ENCODE data around the gene RNF227. TPM values are rescaled to one million over a fixed set of nuclear protein-coding genes. Genes with fewer than 3 reads are reported as not detected.

RNF227 gene
- total RNA-seq, 1 donor = 2.8 TPM

DNA sequence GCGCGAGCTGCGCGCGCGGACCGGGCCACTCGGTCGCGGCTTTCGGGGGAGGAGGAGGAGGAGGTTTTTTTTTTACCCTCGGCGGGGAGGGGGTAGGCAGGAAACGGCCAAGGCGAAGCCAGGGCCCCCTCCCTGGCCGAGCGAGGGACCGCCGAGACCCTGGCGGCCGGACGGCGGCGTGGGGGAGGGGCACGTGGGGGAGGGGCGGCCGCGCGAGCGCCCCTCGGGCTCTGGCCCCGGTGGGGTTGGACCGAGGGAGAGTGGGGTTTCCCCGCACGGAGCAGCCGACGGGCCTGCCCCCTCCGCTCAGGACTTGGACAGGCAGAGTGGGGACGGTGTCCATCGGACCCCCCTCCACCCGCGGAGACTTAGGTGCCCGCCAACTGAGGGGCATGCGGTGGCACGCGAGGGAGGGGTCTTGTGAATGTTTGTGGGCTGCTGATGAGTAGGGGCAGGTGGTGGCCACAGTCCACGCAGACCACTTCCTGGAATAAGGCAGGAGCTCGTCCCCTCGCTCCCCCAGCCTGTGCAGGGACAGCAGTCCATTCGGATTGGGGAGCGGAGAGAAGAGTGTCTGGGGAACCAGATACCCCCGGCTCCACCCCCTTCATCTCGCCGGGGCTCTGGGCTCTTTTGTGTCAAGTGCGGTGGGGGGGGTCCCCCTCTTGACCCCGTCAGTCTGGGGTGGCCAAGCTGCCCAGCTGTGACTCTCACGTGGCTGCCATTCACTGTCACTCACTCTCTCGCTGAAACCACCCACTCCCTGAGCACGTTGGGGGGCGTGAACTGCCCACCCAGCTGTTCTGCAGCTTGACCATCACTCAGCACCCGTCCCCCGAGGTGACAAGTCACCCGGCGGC lies 30.5 kb downstream of the RNF227 start:
- DNase-seq (ENCODE audit: low read depth) = peak; percentile 18
- peak overlapping the region; percentile 82 for H3K4me3 ChIP-seq (ENCODE audit: low read depth, low read length)
- TF ChIP-seq, protein P1, sequence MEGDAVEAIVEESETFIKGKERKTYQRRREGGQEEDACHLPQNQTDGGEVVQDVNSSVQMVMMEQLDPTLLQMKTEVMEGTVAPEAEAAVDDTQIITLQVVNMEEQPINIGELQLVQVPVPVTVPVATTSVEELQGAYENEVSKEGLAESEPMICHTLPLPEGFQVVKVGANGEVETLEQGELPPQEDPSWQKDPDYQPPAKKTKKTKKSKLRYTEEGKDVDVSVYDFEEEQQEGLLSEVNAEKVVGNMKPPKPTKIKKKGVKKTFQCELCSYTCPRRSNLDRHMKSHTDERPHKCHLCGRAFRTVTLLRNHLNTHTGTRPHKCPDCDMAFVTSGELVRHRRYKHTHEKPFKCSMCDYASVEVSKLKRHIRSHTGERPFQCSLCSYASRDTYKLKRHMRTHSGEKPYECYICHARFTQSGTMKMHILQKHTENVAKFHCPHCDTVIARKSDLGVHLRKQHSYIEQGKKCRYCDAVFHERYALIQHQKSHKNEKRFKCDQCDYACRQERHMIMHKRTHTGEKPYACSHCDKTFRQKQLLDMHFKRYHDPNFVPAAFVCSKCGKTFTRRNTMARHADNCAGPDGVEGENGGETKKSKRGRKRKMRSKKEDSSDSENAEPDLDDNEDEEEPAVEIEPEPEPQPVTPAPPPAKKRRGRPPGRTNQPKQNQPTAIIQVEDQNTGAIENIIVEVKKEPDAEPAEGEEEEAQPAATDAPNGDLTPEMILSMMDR (IDR thresholded peaks at IDR 0.05; ENCODE audit: insufficient read depth, low read length) = no peak

DNA sequence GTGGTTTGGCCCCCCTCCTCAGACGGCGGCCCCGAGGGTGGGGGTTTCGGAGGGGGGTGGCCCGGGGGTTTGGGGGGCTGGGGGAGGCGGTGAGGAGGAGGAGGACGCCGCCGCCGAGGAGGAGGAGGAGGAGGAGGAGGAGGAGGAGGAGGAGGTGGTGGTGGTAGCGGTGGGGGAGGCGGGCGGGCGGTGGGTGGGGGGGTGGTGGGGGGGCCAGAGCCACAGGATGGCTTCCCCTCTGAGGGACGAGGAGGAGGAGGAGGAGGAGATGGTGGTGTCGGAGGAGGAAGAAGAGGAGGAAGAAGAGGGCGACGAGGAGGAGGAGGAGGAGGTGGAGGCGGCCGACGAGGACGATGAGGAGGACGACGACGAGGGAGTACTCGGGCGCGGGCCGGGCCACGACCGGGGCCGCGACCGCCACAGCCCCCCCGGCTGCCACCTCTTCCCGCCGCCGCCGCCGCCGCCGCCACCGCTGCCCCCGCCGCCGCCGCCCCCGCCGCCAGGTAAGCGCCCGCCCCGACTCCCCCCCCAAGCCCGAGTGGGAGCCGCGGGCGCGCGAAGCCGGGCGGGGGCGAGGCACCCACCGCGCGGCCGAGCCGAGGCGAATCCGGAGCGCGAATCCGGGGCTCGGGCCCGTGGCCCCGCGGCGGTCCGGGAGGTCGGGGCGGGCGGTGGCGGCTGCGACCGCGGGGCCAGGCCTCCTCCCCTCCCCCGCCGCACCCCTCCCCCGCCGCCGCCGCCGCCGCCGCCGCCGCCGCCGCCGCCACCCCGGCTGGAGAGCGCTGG lies 31.3 kb downstream of the RNF227 start:
- TF ChIP-seq, protein P1 (IDR thresholded peaks at IDR 0.05; ENCODE audit: insufficient read depth, low read length) = no peak
- DNase-seq (ENCODE audit: low read depth) = no peak
- H3K4me3 ChIP-seq (ENCODE audit: low read depth, low read length) = peak overlapping the region; percentile 82

DNA sequence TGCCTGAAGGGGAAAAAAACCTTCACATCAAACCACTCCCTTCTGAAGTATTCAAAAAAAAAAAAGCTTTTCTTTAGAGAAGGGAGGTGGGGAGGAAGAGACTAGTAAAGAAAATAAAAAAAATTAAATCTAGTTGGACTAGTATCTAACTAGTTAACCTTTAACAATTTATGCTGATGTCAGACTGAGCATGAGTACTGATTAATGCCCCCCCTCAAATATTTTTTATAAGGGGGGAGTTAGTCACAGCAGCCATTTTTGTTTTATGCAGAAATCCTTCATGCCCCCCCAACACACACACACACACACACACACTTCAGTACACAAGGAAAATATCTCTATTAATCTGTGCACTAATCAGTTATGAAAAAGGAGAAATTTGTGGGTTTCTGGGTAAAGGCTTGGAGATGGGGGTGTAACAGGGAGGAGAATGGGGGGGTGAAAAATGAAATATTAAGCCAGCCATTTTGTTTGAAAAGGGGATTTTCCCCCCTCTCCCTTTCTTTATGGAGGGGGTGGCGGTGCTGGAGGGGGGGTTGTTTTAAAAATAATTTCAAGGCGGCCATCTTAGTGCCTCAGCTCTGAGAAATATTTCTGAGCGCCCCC lies 32.2 kb downstream of the RNF227 start:
- TF ChIP-seq, protein P1 (IDR thresholded peaks at IDR 0.05; ENCODE audit: insufficient read depth, low read length) = no peak
- H3K4me3 ChIP-seq (ENCODE audit: low read depth, low read length) = peak overlapping the region; percentile 59
- DNase-seq (ENCODE audit: low read depth) = peak; percentile 64

DNA sequence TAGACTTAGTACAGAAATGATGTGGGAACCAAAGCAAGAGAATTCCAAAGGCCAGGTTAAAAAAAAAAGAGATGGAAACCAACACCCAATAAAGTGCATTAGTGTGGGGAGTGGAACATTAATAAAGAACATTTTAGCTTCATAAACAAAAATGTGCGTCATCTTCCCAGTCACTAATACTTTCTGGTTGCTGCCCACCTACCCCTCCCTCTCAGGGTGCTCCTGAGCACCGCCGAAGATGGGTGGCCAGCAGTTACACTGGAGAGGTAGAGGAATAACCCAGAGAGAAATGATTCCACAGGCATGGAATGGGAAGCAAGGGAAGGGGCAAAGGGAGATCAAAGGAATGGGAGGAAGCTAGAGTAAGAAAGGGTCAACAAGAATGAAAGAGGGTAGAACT lies 33.5 kb downstream of the RNF227 start:
- DNase-seq (ENCODE audit: low read depth) = no peak
- H3K4me3 ChIP-seq (ENCODE audit: low read depth, low read length) = peak overlapping the region; percentile 22
- TF ChIP-seq, protein P1 (IDR thresholded peaks at IDR 0.05; ENCODE audit: insufficient read depth, low read length) = no peak

DNA sequence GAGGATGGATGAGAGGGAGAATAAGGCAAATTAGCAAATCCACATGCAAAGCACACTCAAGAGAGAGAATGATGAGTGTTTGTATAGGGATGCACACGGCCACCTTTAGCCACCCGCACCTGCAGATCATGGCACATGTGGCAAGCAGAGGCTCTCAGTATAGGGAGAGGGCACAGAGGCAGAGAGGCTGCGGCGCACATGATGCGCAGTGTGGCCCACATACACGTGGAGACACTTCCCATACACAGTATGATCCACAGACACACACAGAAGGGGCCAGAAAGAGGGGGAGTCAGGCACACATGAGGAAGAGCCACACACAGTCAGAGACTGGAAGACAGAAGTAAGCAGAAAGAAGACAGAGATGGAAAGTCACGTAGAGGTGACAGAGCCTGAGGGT lies 34.0 kb downstream of the RNF227 start:
- H3K4me3 ChIP-seq (ENCODE audit: low read depth, low read length) = no peak overlapping the region
- DNase-seq (ENCODE audit: low read depth) = no peak
- TF ChIP-seq, protein P1 (IDR thresholded peaks at IDR 0.05; ENCODE audit: insufficient read depth, low read length) = no peak

DNA sequence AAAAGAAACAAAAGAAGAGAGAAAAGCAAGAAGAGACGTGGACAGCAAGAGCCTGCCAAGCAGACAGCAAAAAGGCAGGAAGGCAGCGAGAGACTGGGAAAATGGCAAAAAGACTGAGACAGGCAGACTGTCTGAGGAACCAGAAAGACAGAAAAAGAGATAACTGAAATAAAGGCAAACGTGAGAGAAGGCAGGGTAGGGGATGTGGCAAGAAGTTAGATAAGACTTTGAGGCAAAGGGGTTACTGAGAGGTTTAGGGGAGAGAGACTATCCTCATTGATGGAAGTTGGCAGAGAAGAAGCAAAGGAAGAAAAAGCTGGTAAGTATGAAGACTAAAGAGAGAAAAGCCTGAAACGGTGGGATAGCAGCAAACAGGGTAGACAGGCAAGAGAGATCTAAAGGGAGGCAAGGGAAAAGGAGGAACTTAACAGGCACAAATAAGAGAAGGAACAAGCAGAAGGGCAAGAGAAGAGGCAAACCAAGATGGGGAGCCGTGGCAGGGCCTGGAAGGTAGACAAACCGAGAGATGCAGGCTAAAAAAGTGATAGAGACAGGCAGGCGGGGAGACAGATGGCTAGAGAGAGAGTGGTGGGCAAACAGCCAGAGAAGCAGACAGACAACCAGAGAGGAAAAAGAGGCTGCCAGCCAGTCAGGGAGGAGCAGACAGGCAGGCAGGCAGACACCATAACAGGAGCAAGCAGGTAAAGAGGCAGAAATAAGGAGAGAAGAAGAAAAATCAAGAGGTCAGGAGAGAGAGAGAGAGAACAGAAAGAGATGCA lies 34.6 kb downstream of the RNF227 start:
- DNase-seq (ENCODE audit: low read depth) = no peak
- no peak overlapping the region for H3K4me3 ChIP-seq (ENCODE audit: low read depth, low read length)
- TF ChIP-seq, protein P1 (IDR thresholded peaks at IDR 0.05; ENCODE audit: insufficient read depth, low read length) = no peak
